Trophoblast cell (in vitro differentiated cells and primary cell): ENCODE measurements around the gene CIP2A.

Source experiments
- DNase-seq, 2 donors: peaks; one replicate each; pipeline ENCODE4 v3.0.0-alpha.2; 2016
- H2AFZ ChIP-seq: 2 replicates; pipeline ENCODE4 v1.6.1; 2013; ENCODE audit warnings: low read length, moderate library complexity, mild to moderate bottlenecking; ENCODE audit not compliant: insufficient read depth, poor library complexity
- H2AK5ac ChIP-seq: 2 replicates; pipeline ENCODE4 v1.6.1; 2013; ENCODE audit warnings: mild to moderate bottlenecking, low read length
- H2BK120ac ChIP-seq: 2 replicates; pipeline ENCODE4 v1.6.1; 2013; ENCODE audit warnings: low read length, mild to moderate bottlenecking, moderate library complexity; ENCODE audit not compliant: insufficient read depth, poor library complexity
- H2BK12ac ChIP-seq: 2 replicates; pipeline ENCODE4 v1.6.1; 2013; ENCODE audit warnings: mild to moderate bottlenecking, low read length, moderate library complexity
- H2BK5ac ChIP-seq: 2 replicates; pipeline ENCODE4 v1.6.1; 2013; ENCODE audit warnings: low read length, low read depth, moderate library complexity, mild to moderate bottlenecking; ENCODE audit not compliant: poor library complexity
- H3K14ac ChIP-seq: 2 replicates; pipeline ENCODE4 v1.6.1; 2013; ENCODE audit warnings: mild to moderate bottlenecking, low read length
- H3K18ac ChIP-seq: 2 replicates; pipeline ENCODE4 v1.6.1; 2013; ENCODE audit warnings: mild to moderate bottlenecking, low read length
- H3K23ac ChIP-seq: 2 replicates; pipeline ENCODE4 v1.6.1; 2013; ENCODE audit warnings: low read length
- H3K27ac ChIP-seq: 2 replicates; pipeline ENCODE4 v1.5.1; 2013; ENCODE audit warnings: low read depth, mild to moderate bottlenecking, inconsistent platforms, low read length, moderate library complexity
- H3K27me3 ChIP-seq: 2 replicates; pipeline ENCODE4 v1.6.1; 2013; ENCODE audit warnings: inconsistent platforms, mild to moderate bottlenecking, low read length, moderate library complexity; ENCODE audit not compliant: insufficient read depth
- H3K36me3 ChIP-seq, 2 experiments: 1 replicate in 1 of 2; 2 replicates in 1 of 2; pipeline ENCODE4 v1.6.1; 2013; ENCODE audit warnings: low read length in 2 of 2, mild to moderate bottlenecking in 2 of 2, moderate library complexity in 1 of 2; ENCODE audit not compliant: insufficient read depth in 2 of 2, control insufficient read depth in 1 of 2
- H3K4ac ChIP-seq: 2 replicates; pipeline ENCODE4 v1.6.1; 2013; ENCODE audit warnings: low read depth, mild to moderate bottlenecking, low read length, moderate library complexity
- H3K4me1 ChIP-seq, 2 experiments: 1 replicate in 1 of 2; 2 replicates in 1 of 2; pipeline ENCODE4 v1.6.1; 2013; ENCODE audit warnings: low read length in 2 of 2, mild to moderate bottlenecking in 2 of 2, moderate library complexity in 1 of 2; ENCODE audit not compliant: insufficient read depth in 2 of 2, control insufficient read depth in 1 of 2
- H3K4me2 ChIP-seq: 2 replicates; pipeline ENCODE4 v1.6.1; 2013; ENCODE audit warnings: inconsistent platforms, mild to moderate bottlenecking, low read length, moderate library complexity
- H3K4me3 ChIP-seq: 2 replicates; pipeline ENCODE4 v1.5.1; 2013; ENCODE audit warnings: mild to moderate bottlenecking, low read depth, low read length, inconsistent platforms
- H3K79me1 ChIP-seq: one replicate; pipeline ENCODE4 v1.6.1; 2013; ENCODE audit warnings: low read length
- H3K79me2 ChIP-seq: 2 replicates; pipeline ENCODE4 v1.6.1; 2013; ENCODE audit warnings: low read length, mild to moderate bottlenecking; ENCODE audit not compliant: control insufficient read depth, insufficient read depth, poor library complexity
- H3K9ac ChIP-seq: 2 replicates; pipeline ENCODE4 v1.6.1; 2013; ENCODE audit warnings: mild to moderate bottlenecking, low read length
- H3K9me3 ChIP-seq: 2 replicates; pipeline ENCODE4 v1.6.1; 2013; ENCODE audit warnings: low read depth, mild to moderate bottlenecking, control low read depth, inconsistent platforms, low read length; ENCODE audit not compliant: insufficient read depth
- H4K12ac ChIP-seq: 2 replicates; pipeline ENCODE4 v1.6.1; 2013; ENCODE audit warnings: low read depth, mild to moderate bottlenecking, low read length, moderate library complexity
- H4K8ac ChIP-seq: 2 replicates; pipeline ENCODE4 v1.6.1; 2013; ENCODE audit warnings: low read depth, mild to moderate bottlenecking, low read length, moderate library complexity
- H4K91ac ChIP-seq: one replicate; pipeline ENCODE4 v1.6.1; 2013; ENCODE audit warnings: low read depth, mild to moderate bottlenecking, low read length, moderate library complexity
- WGBS: extraction: QIAGEN DNeasy Blood & Tissue Kit; methylation state at CpG from one replicate; pipeline ENCODE4 v1.1.7; 2013; ENCODE audit warnings: missing lambda C conversion rate; ENCODE audit not compliant: insufficient read length, insufficient coverage; ENCODE audit errors: extremely low coverage; 5-methylcytosine and 5-hydroxymethylcytosine counted together

CIP2A gene

GRCh38 chr3:108566599-108566998, 22.6 kb downstream of the CIP2A start:
- Histone ChIP-seq H2BK120ac (no peak overlapping the region), H3K27ac (no peak overlapping the region), H3K4me2 (no peak overlapping the region), H3K4me1 (no peaks in the 10 kb centered on the region), H3K9me3 (no peaks in the 10 kb centered on the region), H4K8ac (no peak overlapping the region), H2AK5ac (no peak overlapping the region), H3K9ac (no peak overlapping the region), H4K12ac (no peak overlapping the region), H3K18ac (no peak overlapping the region), H4K91ac (no peak overlapping the region), H3K4ac (no peak overlapping the region), H3K23ac (no peak overlapping the region), H2BK12ac (no peak overlapping the region), H2AFZ (no peak overlapping the region), H3K27me3 (no peaks in the 10 kb centered on the region), H3K36me3 (peaks cover 0 to 2% of the 10 kb centered on the region in 2 experiments), H3K4me3 (no peak overlapping the region), H3K79me1 (no peaks in the 10 kb centered on the region), H3K14ac (no peak overlapping the region), H2BK5ac (no peak overlapping the region), H3K79me2 (no peaks in the 10 kb centered on the region)
- no CpG with 5 or more reads among the region's 1 CpG for WGBS
- DNase-seq, result no peak

- no CpG with 5 or more reads among the region's 3 CpGs for WGBS
- no peaks in the 10 kb centered on the region for H3K9me3 ChIP-seq
These were observed 23.7 kb downstream of the CIP2A start for GRCh38 chr3:108565506-108565905.

GRCh38 chr3:108564564-108564963, 24.7 kb downstream of the CIP2A start:
- Histone ChIP-seq H3K79me1 (no peaks in the 10 kb centered on the region), H3K4me1 (no peaks in the 10 kb centered on the region), H4K8ac (no peak overlapping the region), H3K23ac (no peak overlapping the region), H3K4me3 (no peak overlapping the region), H3K36me3 (peaks cover 6 to 7% of the 10 kb centered on the region in 2 experiments), H2BK12ac (no peak overlapping the region), H3K4ac (no peak overlapping the region), H3K4me2 (no peak overlapping the region), H3K9me3 (no peaks in the 10 kb centered on the region), H3K9ac (no peak overlapping the region), H2BK120ac (no peak overlapping the region), H3K18ac (no peak overlapping the region), H3K27me3 (no peaks in the 10 kb centered on the region), H4K12ac (no peak overlapping the region), H3K79me2 (no peaks in the 10 kb centered on the region), H2AFZ (no peak overlapping the region), H3K14ac (no peak overlapping the region), H4K91ac (no peak overlapping the region), H2BK5ac (no peak overlapping the region), H3K27ac (no peak overlapping the region), H2AK5ac (no peak overlapping the region)
- DNase-seq, result no peak

More at GRCh38 chr3:108565506-108565905, 23.7 kb downstream of the CIP2A start:
- no peak overlapping the region for H3K4ac ChIP-seq
- no peak overlapping the region for H3K4me3 ChIP-seq
- no peak overlapping the region for H3K18ac ChIP-seq
- H2AFZ ChIP-seq, result no peak overlapping the region
- no peak overlapping the region for H4K8ac ChIP-seq
- DNase-seq, result no peak
- H3K4me2 ChIP-seq, result no peak overlapping the region
- H3K27ac ChIP-seq, result no peak overlapping the region
- H3K36me3 ChIP-seq, result peaks cover 3 to 6% of the 10 kb centered on the region in 2 experiments
- no peak overlapping the region for H3K23ac ChIP-seq
- H2BK120ac ChIP-seq, result no peak overlapping the region
- H3K14ac ChIP-seq, result no peak overlapping the region
- no peaks in the 10 kb centered on the region for H3K27me3 ChIP-seq
- H3K79me2 ChIP-seq, result no peaks in the 10 kb centered on the region
- H3K4me1 ChIP-seq, result no peaks in the 10 kb centered on the region
- H4K91ac ChIP-seq, result no peak overlapping the region
- no peak overlapping the region for H3K9ac ChIP-seq
- no peak overlapping the region for H4K12ac ChIP-seq
- H2BK5ac ChIP-seq, result no peak overlapping the region
- no peaks in the 10 kb centered on the region for H3K79me1 ChIP-seq
- H2AK5ac ChIP-seq, result no peak overlapping the region
- no peak overlapping the region for H2BK12ac ChIP-seq

- H3K4ac ChIP-seq, result no peak overlapping the region
- no peak overlapping the region for H2BK12ac ChIP-seq
- no peak overlapping the region for H3K27ac ChIP-seq
- H3K18ac ChIP-seq, result no peak overlapping the region
- H2AFZ ChIP-seq, result no peak overlapping the region
- no CpG with 5 or more reads among the region's 2 CpGs for WGBS
- DNase-seq, result no peak
- H4K12ac ChIP-seq, result no peak overlapping the region
- H3K79me2 ChIP-seq, result no peaks in the 10 kb centered on the region
- no peak overlapping the region for H3K23ac ChIP-seq
- H2BK120ac ChIP-seq, result no peak overlapping the region
- H2BK5ac ChIP-seq, result no peak overlapping the region
- H3K4me2 ChIP-seq, result no peak overlapping the region
- H3K4me3 ChIP-seq, result no peak overlapping the region
- H4K8ac ChIP-seq, result no peak overlapping the region
- H3K27me3 ChIP-seq, result no peaks in the 10 kb centered on the region
- H3K36me3 ChIP-seq, result peaks cover 4 to 7% of the 10 kb centered on the region in 2 experiments
- no peak overlapping the region for H3K14ac ChIP-seq
- no peaks in the 10 kb centered on the region for H3K4me1 ChIP-seq
- H4K91ac ChIP-seq, result no peak overlapping the region
- no peaks in the 10 kb centered on the region for H3K9me3 ChIP-seq
- H3K79me1 ChIP-seq, result no peaks in the 10 kb centered on the region
- no peak overlapping the region for H3K9ac ChIP-seq
- no peak overlapping the region for H2AK5ac ChIP-seq
These were observed 26.7 kb downstream of the CIP2A start for GRCh38 chr3:108562565-108562964.
